GM12878 (cell line): ENCODE measurements around the gene QRFP. TPM values are rescaled to one million over a fixed set of nuclear protein-coding genes. Genes with fewer than 3 reads are reported as not detected.
A peak's percentile ranks its signal among the peaks of the same experiment; 100 is the strongest.

ENCODE experiments used
- ATF7 ChIP-seq: fragments of 450-650 bp; IDR thresholded peaks from 2 replicates; pipeline ENCODE4 v1.6.1; 2016; ENCODE audit warnings: low read depth, mild to moderate bottlenecking
- BCL11A ChIP-seq: IDR thresholded peaks from 2 replicates; pipeline ENCODE4 v1.6.1; 2011; ENCODE audit warnings: low read depth, low read length
- BHLHE40 ChIP-seq, 2 experiments: fragments of 450-650 bp in 1 of 2; IDR thresholded peaks; 2 replicates each; pipeline ENCODE4 v1.6.1; 2011 to 2017; ENCODE audit warnings: low read depth in 2 of 2, borderline replicate concordance in 1 of 2, improper control_type of control experiment in 1 of 2, low read length in 1 of 2, mild to moderate bottlenecking in 1 of 2
- EGR1 ChIP-seq, 2 experiments: IDR thresholded peaks; 1 replicate in 1 of 2; 2 replicates in 1 of 2; pipeline ENCODE4 v1.6.1; 2011 to 2012; ENCODE audit warnings: low read depth in 2 of 2, low read length in 2 of 2, borderline replicate concordance in 1 of 2, mild to moderate bottlenecking in 1 of 2, moderate library complexity in 1 of 2
- ETV6 ChIP-seq, 2 experiments: fragments of 450-650 bp in 1 of 2; IDR thresholded peaks in 1 of 2; conservative IDR thresholded peaks in 1 of 2; 2 replicates each; pipeline ENCODE4 v1.6.1; 2014; ENCODE audit warnings: antibody characterized with exemption in 1 of 2, borderline replicate concordance in 1 of 2, low read depth in 1 of 2, mild to moderate bottlenecking in 1 of 2, moderate library complexity in 1 of 2
- FOXK2 ChIP-seq: fragments of 450-650 bp; IDR thresholded peaks from 2 replicates; pipeline ENCODE4 v1.6.1; 2017; ENCODE audit warnings: mild to moderate bottlenecking, moderate library complexity
- GATAD2B ChIP-seq: fragments of 450-650 bp; conservative IDR thresholded peaks from 2 replicates; pipeline ENCODE4 v1.6.1; 2017; ENCODE audit warnings: low read depth, mild to moderate bottlenecking, moderate library complexity
- RB1 ChIP-seq: fragments of 450-650 bp; formaldehyde crosslinking; IDR thresholded peaks from 2 replicates; pipeline ENCODE4 v1.6.1; 2017; ENCODE audit warnings: mild to moderate bottlenecking, borderline replicate concordance
- SMAD5 ChIP-seq: IDR thresholded peaks from 2 replicates; pipeline ENCODE4 v1.6.1; 2016; ENCODE audit warnings: antibody characterized with exemption, low read depth
- STAT1 ChIP-seq: fragments of 450-650 bp; conservative IDR thresholded peaks from 2 replicates; pipeline ENCODE4 v1.6.1; 2014; ENCODE audit warnings: antibody characterized with exemption, mild to moderate bottlenecking
- TBL1XR1 ChIP-seq: IDR thresholded peaks from 2 replicates; pipeline ENCODE4 v1.6.1; 2012; ENCODE audit warnings: low read depth, low read length, improper control_type of control experiment
- YY1 ChIP-seq: IDR thresholded peaks from 2 replicates; pipeline ENCODE4 v1.6.1; 2011; ENCODE audit warnings: low read depth, mild to moderate bottlenecking, low read length
- ZNF24 ChIP-seq: fragments of 450-650 bp; IDR thresholded peaks from 2 replicates; pipeline ENCODE4 v1.6.1; 2017; ENCODE audit warnings: antibody characterized with exemption, mild to moderate bottlenecking
- ZZZ3 ChIP-seq: IDR thresholded peaks from 2 replicates; pipeline ENCODE4 v1.6.1; 2011; ENCODE audit warnings: low read depth; ENCODE audit not compliant: control insufficient read depth, insufficient read length
- polyA plus RNA-seq, 11 experiments: library from polyadenylated mRNA; depleted of rRNA in 4 of 11; unstranded in 6 of 11; stranded (reverse) in 5 of 11; fragments of >200 nt; fragmentation: Nextera tagmentation in 4 of 11; fragmentation: Illumina TruSeq in 1 of 11; extraction: Ambion mirVana in 4 of 11; extraction: Trizol in 1 of 11; gene quantifications; 1 replicate in 1 of 11; 2 replicates in 10 of 11; pipeline versions ENCODE4 v1.2.1 to v1.2.3, GENCODE V29; 2011 to 2016; ENCODE audit warnings: inconsistent platforms in 2 of 11, missing spikeins in 2 of 11, low read depth in 1 of 11
- total RNA-seq, 4 experiments: library from RNA; depleted of rRNA in 3 of 4; stranded (reverse); fragments of >200 nt in 3 of 4; fragmentation: Illumina TruSeq in 1 of 4; extraction: Trizol in 1 of 4; gene quantifications; 2 replicates each; pipeline versions ENCODE4 v1.2.1 to v1.2.3, GENCODE V29; 2013 to 2021
- TF ChIP-seq, protein P1 (sequence below): IDR thresholded peaks from 2 replicates; pipeline ENCODE4 v1.6.1; 2012; ENCODE audit warnings: improper control_type of control experiment, low read depth, low read length; ENCODE audit not compliant: insufficient replicate concordance
- TF ChIP-seq, protein P2 (sequence below): fragments of 450-650 bp; formaldehyde crosslinking; IDR thresholded peaks from 2 replicates; pipeline ENCODE4 v1.4.0; 2022; ENCODE audit warnings: mild to moderate bottlenecking, moderate library complexity
- TF ChIP-seq, protein P3 (sequence below): fragments of 450-650 bp; conservative IDR thresholded peaks from 2 replicates; pipeline ENCODE4 v1.6.1; 2017; ENCODE audit warnings: mild to moderate bottlenecking, moderate library complexity

The QRFP gene
- total and polyA plus RNA-seq, 10 of the 15 experiments (the other 5 are each of a cell fraction or from before 2014, with no cell fraction given): not detected

DNA sequence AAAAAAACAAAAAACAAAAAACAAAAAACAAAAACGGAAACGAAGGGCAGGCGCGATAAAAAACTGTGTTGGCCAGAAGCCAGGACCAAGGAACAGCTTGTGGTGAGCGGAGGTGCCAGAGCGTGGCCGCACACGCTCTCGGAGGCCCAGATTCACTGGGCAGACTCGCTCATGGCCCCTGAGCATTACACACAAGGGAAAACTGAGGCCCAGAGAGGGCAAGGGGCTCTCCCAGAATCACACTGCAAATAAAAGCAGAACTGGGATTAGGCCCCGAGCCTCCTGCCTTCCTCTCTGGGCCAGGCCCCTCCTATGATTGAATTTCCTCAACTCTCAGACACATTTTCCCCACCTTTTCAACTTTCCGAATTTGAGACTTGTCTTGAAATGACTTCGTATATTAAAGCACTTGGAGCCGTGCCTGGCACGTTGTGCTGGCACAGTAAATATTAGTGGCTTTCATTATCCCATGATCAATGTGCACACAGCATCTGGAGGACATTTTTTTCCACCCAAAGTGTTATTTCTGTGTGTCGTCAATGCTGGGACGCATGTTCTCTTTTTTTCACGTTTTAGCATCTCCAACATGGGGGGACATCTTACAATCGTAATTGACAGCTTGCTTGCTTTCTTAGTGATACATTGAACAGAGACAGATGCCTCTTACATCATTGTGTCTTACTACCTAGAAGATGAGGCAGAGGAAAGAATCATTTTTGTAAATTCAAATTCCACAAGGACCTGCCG is 35.1 kb upstream of the QRFP start (continued):
- TF ChIP-seq, protein P1, sequence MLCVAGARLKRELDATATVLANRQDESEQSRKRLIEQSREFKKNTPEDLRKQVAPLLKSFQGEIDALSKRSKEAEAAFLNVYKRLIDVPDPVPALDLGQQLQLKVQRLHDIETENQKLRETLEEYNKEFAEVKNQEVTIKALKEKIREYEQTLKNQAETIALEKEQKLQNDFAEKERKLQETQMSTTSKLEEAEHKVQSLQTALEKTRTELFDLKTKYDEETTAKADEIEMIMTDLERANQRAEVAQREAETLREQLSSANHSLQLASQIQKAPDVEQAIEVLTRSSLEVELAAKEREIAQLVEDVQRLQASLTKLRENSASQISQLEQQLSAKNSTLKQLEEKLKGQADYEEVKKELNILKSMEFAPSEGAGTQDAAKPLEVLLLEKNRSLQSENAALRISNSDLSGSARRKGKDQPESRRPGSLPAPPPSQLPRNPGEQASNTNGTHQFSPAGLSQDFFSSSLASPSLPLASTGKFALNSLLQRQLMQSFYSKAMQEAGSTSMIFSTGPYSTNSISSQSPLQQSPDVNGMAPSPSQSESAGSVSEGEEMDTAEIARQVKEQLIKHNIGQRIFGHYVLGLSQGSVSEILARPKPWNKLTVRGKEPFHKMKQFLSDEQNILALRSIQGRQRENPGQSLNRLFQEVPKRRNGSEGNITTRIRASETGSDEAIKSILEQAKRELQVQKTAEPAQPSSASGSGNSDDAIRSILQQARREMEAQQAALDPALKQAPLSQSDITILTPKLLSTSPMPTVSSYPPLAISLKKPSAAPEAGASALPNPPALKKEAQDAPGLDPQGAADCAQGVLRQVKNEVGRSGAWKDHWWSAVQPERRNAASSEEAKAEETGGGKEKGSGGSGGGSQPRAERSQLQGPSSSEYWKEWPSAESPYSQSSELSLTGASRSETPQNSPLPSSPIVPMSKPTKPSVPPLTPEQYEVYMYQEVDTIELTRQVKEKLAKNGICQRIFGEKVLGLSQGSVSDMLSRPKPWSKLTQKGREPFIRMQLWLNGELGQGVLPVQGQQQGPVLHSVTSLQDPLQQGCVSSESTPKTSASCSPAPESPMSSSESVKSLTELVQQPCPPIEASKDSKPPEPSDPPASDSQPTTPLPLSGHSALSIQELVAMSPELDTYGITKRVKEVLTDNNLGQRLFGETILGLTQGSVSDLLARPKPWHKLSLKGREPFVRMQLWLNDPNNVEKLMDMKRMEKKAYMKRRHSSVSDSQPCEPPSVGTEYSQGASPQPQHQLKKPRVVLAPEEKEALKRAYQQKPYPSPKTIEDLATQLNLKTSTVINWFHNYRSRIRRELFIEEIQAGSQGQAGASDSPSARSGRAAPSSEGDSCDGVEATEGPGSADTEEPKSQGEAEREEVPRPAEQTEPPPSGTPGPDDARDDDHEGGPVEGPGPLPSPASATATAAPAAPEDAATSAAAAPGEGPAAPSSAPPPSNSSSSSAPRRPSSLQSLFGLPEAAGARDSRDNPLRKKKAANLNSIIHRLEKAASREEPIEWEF: no peak
- TF ChIP-seq ATF7 (peak; percentile 46; the same call in 1 of the 2 replicates), BCL11A (no peak), ZZZ3 (no peak), ETV6 (conservative IDR thresholded peaks at IDR 0.05 in 1 of 2, IDR thresholded peaks at IDR 0.05 in 1 of 2; ENCODE audit: borderline replicate concordance in 1 of 2, low read depth in 1 of 2) (no peak), TBL1XR1 (no peak), ZNF24 (no peak), RB1 (no peak), FOXK2 (no peak), SMAD5 (no peak), EGR1 (IDR thresholded peaks at IDR 0.05; ENCODE audit: borderline replicate concordance in 1 of 2, low read depth in 2 of 2, low read length in 2 of 2) (no peak), STAT1 (no peak), GATAD2B (peak; percentile 60; the same call in 1 of the 2 replicates), YY1 (no peak), BHLHE40 (IDR thresholded peaks at IDR 0.05; ENCODE audit: borderline replicate concordance in 1 of 2, low read depth in 2 of 2, low read length in 1 of 2) (peak; percentile 81 to 93)
- TF ChIP-seq, protein P2, sequence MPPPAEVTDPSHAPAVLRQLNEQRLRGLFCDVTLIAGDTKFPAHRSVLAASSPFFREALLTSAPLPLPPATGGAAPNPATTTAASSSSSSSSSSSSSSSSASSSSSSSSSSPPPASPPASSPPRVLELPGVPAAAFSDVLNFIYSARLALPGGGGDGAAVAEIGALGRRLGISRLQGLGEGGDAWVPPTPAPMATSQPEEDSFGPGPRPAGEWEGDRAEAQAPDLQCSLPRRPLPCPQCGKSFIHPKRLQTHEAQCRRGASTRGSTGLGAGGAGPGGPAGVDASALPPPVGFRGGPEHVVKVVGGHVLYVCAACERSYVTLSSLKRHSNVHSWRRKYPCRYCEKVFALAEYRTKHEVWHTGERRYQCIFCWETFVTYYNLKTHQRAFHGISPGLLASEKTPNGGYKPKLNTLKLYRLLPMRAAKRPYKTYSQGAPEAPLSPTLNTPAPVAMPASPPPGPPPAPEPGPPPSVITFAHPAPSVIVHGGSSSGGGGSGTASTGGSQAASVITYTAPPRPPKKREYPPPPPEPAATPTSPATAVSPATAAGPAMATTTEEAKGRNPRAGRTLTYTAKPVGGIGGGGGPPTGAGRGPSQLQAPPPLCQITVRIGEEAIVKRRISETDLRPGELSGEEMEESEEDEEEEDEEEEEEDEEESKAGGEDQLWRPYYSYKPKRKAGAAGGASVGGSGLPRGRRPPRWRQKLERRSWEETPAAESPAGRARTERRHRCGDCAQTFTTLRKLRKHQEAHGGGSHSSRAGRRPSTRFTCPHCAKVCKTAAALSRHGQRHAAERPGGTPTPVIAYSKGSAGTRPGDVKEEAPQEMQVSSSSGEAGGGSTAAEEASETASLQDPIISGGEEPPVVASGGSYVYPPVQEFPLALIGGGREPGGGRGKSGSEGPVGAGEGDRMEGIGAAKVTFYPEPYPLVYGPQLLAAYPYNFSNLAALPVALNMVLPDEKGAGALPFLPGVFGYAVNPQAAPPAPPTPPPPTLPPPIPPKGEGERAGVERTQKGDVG (CRISPR knock-in tag): no peak
- TF ChIP-seq, protein P3, sequence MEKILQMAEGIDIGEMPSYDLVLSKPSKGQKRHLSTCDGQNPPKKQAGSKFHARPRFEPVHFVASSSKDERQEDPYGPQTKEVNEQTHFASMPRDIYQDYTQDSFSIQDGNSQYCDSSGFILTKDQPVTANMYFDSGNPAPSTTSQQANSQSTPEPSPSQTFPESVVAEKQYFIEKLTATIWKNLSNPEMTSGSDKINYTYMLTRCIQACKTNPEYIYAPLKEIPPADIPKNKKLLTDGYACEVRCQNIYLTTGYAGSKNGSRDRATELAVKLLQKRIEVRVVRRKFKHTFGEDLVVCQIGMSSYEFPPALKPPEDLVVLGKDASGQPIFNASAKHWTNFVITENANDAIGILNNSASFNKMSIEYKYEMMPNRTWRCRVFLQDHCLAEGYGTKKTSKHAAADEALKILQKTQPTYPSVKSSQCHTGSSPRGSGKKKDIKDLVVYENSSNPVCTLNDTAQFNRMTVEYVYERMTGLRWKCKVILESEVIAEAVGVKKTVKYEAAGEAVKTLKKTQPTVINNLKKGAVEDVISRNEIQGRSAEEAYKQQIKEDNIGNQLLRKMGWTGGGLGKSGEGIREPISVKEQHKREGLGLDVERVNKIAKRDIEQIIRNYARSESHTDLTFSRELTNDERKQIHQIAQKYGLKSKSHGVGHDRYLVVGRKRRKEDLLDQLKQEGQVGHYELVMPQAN: no peak
